Ishikawa (cell line): ENCODE measurements around the gene KCNN3.

Experiments
- CREB1 ChIP-seq: IDR thresholded peaks from 2 replicates; pipeline ENCODE4 v1.6.1; 2012; ENCODE audit warnings: low read depth
- EP300 ChIP-seq: IDR thresholded peaks from 2 replicates; pipeline ENCODE4 v1.6.1; 2012; ENCODE audit warnings: borderline replicate concordance
- TF ChIP-seq, protein P1 (sequence below): IDR thresholded peaks from 2 replicates; pipeline ENCODE4 v1.6.1; 2012; ENCODE audit warnings: low read depth, mild to moderate bottlenecking

DNA sequence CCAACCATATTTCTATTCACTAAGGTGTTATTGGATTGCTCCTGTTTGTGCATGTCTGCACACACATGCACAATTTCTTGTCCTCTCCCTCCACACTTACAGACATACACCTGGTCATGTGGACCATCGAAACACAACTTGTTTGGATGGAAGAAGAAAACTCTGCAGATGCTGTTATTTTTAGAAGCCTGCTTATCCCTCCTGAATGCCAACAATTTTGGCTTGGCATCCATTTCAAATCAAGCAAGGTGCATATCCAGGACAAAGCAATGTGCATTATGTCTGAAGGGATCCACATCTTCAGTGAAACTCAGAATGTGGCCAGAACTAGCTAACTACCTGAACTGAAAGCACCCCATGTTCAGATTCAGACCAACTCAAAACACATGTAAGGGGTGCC lies 163.2 kb downstream of the KCNN3 start:
- TF ChIP-seq CREB1 (no peak), EP300 (no peak)
- TF ChIP-seq, protein P1, sequence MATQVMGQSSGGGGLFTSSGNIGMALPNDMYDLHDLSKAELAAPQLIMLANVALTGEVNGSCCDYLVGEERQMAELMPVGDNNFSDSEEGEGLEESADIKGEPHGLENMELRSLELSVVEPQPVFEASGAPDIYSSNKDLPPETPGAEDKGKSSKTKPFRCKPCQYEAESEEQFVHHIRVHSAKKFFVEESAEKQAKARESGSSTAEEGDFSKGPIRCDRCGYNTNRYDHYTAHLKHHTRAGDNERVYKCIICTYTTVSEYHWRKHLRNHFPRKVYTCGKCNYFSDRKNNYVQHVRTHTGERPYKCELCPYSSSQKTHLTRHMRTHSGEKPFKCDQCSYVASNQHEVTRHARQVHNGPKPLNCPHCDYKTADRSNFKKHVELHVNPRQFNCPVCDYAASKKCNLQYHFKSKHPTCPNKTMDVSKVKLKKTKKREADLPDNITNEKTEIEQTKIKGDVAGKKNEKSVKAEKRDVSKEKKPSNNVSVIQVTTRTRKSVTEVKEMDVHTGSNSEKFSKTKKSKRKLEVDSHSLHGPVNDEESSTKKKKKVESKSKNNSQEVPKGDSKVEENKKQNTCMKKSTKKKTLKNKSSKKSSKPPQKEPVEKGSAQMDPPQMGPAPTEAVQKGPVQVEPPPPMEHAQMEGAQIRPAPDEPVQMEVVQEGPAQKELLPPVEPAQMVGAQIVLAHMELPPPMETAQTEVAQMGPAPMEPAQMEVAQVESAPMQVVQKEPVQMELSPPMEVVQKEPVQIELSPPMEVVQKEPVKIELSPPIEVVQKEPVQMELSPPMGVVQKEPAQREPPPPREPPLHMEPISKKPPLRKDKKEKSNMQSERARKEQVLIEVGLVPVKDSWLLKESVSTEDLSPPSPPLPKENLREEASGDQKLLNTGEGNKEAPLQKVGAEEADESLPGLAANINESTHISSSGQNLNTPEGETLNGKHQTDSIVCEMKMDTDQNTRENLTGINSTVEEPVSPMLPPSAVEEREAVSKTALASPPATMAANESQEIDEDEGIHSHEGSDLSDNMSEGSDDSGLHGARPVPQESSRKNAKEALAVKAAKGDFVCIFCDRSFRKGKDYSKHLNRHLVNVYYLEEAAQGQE: no peak
